ENCODE measurements around the gene DCAF7.

Gene DCAF7, protein sequence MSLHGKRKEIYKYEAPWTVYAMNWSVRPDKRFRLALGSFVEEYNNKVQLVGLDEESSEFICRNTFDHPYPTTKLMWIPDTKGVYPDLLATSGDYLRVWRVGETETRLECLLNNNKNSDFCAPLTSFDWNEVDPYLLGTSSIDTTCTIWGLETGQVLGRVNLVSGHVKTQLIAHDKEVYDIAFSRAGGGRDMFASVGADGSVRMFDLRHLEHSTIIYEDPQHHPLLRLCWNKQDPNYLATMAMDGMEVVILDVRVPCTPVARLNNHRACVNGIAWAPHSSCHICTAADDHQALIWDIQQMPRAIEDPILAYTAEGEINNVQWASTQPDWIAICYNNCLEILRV

DNA sequence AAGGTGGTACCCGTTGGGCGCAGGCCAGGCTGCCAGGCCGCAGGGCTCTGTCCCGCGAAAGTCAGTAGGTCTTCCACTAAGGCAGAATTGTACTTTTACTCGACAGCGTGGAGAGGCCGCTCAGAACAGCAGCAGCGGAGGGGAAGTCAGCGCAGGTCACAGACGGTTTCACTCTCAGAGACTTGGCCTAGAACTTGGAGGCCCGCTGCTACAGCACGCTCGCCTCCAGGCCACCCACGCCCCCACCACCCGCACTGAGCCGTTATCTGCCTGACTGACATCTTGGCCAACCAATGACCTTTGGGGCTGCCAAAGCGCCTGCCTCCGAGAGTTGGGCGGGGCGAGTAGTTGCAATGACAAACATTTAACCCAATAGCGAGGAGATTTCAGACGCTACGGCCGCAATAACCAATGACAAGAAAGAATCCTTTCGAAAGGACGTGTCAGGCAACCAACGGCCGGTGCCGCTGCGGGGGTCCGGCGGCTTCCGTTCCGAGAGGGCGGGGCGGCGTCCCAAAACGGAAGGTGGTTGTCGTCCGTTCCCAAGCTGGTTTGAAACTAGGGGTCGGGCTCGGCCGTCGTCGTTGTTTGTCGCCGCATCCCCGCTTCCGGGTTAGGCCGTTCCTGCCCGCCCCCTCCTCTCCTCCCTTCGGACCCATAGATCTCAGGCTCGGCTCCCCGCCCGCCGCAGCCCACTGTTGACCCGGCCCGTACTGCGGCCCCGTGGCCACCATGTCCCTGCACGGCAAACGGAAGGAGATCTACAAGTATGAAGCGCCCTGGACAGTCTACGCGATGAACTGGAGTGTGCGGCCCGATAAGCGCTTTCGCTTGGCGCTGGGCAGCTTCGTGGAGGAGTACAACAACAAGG, at the start of gene DCAF7:
DCAF7 (plus strand) TSS at position 532 of the 871 bp plus-strand sequence; CDS start at position 733, 201 bp downstream.
- DNase-seq (ENCODE audit: low spot score) = peak; percentile 100

DNA sequence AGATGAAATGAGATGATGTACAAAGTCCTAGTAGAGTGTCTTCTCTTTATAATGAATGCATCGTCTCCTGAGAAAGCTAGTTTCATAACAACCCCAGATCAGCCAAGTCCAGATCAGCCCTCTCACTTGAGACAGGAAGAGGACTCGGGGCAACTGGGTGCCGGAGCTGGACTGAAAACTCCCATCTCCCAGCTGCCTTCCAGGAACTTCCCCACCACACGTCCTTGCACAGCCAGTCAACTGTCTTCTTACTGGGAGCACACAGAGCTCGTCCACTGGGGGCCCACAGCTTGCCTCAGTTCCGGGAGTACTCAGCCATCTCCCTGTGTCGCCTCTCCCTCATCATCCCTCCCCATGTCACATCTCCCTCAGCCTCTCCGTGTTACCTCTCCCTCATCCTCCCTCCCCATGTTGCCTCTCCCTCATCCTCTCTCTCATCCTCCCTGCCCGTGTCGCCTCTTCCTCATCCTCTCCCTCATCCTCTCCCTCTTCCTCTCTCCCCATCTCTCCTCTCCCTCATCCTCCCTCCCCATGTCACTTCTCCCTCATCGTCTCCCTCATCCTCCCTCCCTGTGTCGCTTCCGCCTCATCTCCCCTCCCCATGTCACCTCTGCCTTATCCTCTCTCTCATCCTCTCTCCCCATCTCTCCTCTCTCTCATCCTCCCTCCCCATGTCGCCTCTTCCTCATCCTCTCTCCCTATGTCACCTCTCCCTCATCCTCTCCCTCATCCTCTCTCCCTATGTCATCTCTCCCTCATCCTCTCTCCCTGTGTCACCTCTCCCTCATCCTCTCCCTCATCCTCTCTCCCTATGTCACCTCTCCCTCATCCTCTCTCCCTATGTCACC, 49.5 kb upstream of the DCAF7 start:
- DNase-seq (ENCODE audit: low spot score) = no peak

DNA sequence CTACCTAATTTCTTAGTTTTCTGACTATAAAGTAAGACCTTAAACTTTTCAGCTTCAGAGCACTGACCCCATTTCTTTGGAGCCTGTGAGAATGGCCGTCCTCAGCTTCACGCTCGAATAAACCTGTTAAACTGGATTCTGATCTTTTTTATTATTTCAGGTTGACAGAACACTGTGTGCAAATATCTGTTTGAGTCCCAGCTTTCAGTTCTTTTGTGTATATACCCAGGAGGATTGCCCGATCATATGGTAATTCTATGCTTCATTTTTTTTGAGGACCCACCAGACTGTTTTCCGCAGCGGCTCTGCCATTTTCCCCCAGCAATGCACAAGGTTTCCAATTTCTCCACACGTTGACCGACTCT, 47.0 kb upstream of the DCAF7 start:
- no peak for DNase-seq (ENCODE audit: low spot score)

DNA sequence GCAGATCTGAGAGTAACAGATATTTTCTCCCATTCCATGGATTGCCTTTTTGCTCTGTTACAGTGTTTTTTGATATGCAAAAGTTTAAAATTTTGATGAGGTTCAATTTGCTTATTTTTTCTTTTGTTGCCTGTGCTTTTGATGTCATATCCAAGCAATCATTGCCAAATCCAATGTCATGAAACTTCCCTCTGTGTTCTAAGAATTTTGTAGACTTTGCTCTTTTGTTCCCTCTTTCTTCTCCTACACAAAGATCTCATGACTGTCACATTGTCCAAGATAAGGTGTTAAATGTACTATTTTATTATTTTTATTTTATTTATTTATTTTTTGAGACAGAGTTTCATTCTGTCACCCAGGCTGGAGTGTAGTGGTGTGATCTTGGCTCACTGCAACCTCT, 46.0 kb upstream of the DCAF7 start:
- no peak for DNase-seq (ENCODE audit: low spot score)

DNA sequence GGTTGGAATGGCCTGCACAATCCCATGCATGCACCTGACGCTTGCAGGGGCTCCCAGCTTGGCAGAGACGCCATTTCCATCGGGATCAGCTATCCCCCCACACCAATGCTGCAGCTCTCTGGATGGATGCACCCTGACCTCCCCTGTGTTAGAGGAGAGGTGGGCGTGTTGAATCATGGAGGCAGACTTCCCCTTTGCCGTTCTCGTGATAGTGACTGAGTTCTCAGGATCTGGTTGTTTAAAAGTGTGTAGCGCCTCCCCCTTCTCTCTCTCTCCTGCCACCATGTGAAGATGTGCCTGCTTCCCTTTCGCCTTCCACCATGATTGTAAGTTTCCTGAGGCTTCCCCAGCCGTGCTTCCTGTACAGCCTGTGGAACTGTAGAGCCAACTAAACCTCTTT, 44.9 kb upstream of the DCAF7 start:
- DNase-seq (ENCODE audit: low spot score) = no peak

DNA sequence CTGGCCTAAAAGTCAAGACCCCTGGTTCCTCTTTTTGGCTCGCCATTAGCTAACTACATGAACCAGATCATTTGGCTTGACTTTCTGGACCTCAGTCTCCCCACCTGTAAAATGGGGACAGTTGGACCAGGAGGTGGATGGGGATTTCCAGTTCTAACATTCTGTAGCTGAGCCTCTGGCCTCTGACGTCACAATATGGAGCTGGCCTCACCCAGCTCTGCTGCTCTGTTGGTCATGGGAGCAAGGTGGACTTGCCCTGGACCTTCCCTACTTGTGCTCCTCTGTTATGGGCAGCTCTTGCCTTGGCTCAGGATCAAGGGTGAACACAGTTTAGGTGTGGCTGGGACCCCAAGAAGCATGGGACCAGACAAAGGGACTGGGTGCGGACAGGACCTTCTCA, 43.6 kb upstream of the DCAF7 start:
- DNase-seq (ENCODE audit: low spot score) = no peak

DNA sequence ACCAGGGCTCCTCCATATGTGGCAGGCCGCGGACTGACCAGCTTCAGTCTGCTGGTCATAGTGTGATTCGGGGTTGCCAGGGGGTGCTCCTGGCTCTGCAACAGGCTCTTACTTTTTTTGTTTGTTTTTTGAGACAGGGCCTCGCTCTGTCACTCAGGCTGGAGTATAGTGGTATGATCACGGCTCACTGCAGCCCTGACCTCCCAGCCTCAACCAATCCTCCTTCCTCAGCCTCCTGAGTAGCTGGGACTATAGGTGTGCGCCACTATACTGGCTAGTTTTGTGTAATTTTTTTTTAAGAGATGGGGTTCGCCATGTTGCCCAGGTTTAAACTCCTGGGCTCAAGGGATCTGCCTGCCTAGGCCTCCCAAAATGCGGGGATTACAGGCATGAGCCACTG, 38.9 kb upstream of the DCAF7 start:
- no peak for DNase-seq (ENCODE audit: low spot score)

DNA sequence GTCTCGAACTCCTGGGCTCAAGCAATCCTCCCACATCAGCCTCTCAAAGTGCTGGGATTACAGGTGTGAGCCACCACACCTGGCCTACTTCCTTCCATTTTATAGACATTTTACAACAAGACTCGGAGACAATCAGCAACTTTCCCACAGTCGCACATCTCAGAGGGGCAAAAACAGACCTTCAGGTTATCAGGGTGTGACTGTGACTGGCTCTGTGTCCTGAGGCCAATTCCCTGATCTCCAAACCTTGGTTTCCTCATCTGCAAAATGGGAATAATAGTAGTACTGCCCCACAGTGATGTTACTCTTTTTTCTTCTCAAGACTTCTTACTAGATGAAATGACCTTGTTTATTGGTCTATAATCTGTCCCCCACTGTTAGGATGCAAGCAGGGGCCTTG, 37.9 kb upstream of the DCAF7 start:
- no peak for DNase-seq (ENCODE audit: low spot score)

DNA sequence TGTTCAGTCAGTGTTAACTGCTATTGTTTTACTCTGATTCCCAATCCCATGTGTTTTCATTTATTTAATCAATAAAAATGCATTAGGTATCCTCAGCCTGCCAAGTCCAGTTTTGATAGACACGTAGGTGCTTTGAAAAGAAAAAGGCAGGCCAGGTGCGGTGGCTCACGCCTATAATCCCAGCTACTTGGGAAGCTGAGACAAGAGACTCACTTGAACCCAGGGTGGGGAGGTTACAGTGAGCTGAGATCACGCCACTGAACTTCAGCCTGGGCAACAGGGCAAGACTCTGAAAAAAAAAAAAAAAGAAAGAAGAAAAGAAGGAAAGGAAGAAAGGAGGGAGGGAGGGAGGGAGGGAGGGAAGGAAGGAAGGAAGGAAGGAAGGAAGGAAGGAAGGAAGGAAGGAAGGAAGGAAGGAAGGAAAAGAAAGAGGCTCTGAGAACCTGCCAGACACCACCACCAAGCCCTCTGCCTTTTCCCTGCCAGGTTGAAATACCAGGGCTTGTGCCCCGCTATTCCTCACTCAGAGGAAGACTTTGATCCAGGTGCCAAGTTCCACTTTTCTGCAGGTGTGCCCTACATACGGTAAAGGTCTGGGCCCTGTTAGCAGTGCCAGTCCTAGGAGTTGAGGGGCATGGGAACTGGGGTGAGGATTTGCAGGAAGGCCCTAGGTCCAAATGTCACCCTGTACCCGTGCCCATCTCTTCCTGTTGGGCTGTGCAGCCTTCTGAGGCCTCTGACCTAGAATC, 37.2 kb upstream of the DCAF7 start:
- DNase-seq (ENCODE audit: low spot score) = no peak

DNA sequence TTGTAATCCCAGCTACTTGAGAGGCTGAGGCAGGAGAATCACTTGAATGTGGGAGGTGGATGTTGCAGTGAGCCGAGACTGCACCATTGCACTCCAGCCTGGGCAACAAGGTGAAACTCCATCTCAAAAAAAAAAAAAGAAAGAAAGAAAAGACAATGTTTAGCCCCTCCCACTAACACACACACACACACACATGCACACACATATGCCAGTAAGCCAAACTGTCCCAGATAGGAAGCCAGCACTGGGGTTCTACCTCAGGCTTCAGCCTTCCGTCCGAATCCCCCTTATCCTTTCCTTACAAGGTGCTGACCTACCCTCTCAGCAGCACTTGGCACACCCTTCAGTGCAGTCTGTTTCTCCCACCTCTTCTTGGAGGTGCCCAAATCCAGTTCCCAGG, 35.8 kb upstream of the DCAF7 start:
- DNase-seq (ENCODE audit: low spot score) = no peak

DNA sequence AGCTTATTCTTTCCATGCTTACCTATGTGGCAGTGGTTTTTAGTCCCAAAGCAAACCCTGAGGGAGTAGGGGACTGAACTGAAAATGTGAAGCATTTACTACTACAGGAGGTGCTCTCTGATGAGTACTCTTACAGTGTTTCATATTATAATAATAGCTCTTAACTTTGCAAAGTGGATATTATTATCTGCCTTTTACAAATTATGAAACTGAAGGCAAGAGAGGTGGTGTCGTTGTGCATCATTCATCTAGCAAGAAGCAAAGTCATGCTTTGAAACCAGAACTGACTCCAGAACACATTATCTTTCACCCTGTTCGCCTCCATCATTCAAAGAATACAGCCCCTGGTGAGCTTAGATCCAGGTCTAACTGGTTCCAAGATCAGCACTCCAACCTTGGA, 35.3 kb upstream of the DCAF7 start:
- no peak for DNase-seq (ENCODE audit: low spot score)

DNA sequence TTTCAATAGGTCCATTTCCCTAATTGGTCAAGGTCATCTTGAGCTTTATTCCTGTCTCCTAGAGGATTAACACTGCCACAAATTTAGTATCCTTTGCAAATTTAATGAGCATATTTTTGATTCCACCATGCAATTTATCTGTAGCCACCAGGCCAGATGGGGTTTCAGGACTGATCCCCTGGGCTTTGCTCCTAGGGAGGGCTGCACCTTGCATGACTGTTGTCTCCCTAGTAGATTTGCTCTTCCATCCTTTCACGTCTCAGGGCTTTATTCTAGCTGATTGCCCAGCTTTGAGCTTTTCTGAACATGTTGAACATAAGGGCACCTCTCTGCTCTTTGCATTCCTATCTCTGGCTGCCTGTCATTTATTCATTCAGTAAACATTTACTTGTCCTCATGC, 34.9 kb upstream of the DCAF7 start:
- DNase-seq (ENCODE audit: low spot score) = no peak

DNA sequence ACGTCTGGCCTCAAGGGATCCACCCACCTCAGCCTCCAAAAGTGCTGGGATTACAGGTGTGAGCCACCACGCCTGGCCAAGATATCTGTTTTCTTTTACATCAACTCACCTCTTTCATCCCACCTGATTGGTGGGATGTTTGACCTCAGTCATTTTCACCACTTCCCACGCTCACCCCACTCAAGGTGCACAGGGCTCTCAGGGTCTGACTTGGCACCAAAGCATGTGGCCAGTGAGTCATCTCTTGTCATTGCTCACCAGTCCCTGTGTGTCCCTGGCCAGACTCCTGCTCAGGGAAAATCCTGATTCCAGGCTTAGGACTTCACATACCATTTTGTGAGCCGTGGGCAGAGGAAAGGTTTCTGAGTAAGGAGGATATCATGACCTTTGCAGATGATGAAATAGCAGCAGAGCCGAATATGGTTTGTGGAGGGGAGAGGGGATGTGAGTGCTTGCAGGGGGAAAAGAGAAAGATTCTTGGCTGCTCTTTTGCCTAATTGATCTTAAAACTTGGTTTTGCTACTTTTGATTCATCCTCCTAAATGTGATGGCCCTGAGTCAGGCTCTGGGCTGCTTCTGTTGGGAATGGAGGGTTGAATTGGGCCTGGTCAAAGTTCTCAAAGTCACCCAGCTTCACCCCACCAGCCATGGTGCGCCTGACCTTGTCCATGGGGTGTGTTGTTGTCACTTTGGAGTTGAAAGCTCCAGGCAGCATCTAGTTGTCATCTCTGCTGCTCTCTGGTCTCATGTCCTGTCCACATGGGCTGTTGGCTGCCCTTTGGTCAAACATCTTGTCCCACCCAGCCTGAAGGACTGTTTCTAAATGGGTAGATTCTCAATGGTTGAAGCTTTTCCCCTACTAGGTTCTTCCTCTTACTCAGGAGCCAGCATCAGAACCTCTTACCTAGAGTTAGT, 33.1 kb upstream of the DCAF7 start:
- no peak for DNase-seq (ENCODE audit: low spot score)

DNA sequence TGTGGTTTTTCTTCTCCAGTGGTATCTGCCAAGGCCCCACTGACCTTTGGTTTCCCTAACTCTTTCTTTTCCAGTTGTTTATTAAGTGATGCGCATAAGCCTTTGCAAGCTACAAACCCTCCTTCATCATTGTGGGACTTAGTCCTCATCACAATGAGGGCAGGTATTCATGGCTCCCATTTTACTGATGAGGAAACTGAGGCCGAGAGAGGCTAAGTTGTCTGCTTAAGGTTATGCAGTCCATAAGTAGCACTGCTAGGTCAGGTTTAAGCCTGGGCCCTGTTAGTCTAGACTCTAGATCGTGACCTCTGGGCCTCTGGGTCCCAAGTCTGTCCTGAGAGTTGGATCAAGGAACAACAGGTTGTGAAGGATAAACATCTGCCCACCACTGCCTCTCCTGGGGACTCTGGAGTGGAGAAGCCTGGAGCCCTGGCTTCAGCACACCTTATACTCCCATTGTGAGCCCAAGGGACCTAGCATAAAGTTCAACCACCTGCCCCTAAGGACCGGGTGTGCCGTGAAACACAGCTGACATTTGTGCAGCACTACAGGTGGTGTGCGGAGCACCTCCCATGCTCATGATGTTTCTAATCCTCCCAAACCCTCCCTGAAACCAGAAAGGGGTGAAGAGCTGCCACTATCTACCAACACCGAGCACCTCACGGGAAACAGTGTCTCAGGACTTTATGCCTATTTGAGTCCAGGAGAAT, 32.3 kb upstream of the DCAF7 start:
- DNase-seq (ENCODE audit: low spot score) = no peak

DNA sequence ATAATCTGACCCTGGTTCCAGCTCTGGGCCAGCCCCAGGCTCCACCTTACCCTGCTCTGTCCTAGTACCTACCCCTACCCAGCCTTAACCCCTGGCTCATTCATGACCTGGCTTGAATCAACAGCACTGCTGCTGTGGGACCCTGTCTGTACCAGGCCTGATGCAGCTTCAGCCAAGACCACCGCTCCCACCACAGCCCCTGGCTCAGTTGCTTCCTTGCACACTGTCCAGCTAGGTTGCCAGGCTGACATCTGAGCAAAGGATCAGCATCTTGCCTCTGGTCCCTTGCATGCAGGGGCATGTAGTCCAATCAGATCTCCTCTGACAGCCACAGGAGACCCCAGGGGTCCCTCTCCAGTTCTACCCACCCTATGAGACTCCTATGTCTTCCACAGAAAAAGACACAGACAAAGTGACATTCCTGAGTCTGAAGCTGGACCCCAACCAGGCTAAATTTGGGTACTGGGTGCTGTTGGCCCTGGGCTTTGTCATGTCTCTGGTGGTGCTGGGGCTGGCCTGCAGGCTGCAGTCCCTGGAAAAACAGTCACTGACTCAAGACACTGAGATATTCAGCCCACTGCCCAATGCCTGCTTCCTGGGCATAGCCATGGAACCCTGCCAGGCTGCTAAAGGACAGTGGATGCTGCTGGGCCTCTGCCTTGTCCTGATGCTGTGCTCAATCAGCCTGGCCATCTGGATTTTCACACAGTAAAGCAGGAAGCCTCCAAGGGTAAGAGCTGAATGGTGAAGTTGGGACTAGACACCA, 31.0 kb upstream of the DCAF7 start:
- DNase-seq (ENCODE audit: low spot score) = no peak

DNA sequence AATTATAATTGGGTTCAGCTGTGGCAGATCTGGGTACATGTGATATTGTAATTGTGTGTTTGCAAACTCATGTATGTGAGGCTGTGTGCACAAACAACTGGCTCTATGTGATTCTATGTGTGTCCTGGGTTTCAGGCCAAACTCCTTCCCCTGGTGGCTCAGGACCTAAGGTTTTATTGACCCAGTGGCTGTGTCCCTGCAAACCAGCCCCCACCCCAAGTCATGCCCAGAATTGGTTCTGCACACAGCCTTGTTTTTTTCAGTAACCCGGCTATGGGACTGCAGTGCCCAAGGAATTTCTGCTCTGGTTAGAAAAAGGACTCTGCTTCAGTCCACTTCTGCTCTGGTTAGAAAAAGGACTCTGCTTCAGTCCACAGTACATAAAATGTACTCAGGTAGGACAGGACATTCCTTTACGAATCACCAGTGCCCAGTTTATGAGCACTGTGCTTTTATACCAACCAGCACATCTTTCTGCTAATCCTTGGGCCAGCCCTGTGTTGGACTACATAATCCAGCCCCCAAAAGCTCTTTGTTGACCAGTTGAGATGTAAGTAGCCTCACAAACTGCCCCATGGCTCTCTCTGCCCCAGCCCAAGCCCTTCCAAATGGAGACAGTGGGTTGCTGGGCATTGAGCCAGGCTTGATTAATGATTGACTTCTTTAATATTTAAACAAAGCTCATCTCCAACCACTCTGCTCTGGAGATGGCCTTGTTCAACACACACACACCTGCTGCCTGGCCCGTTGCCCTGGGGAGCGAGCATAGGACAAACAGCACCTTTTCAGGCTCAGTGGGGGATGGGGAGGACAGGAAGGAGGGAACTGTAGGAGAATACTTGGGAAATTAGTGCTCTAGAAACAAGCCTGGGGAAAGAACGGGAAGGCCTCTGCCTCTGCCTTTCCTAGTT, 30.1 kb upstream of the DCAF7 start:
- DNase-seq (ENCODE audit: low spot score) = no peak

DNA sequence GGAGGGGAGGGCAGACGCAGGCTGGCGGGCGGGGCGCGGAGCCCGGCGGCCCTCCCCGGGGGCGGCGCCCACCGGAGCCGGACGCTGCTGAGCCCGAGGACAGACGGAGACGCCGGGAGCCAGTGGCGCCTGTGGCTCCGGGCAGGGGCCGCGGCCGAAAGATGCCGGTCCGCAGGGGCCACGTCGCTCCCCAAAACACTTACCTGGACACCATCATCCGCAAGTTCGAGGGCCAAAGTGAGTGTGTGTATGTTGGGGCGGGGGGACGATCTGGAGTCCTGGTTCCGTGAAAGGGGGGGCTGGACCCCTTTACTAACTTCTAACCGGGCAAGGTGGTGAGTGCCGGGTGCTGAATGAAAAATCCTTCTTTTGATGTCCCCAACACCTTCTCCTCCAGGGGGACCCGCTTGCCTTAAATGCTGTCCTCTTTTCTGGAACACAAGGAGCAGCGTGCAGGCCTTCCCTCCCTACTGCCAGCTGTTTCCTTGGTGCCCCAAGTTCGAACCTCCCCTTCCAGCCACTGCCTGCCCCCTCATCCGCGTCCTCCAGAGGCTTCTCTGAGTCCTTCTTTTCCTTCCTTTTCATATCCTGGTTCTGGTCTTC, 26.9 kb upstream of the DCAF7 start, which contains the start of gene KCNH6:
KCNH6 (plus strand) TSS at position 106 of the 603 bp plus-strand sequence; CDS start at position 162, 56 bp downstream.
- DNase-seq (ENCODE audit: low spot score) = no peak

DNA sequence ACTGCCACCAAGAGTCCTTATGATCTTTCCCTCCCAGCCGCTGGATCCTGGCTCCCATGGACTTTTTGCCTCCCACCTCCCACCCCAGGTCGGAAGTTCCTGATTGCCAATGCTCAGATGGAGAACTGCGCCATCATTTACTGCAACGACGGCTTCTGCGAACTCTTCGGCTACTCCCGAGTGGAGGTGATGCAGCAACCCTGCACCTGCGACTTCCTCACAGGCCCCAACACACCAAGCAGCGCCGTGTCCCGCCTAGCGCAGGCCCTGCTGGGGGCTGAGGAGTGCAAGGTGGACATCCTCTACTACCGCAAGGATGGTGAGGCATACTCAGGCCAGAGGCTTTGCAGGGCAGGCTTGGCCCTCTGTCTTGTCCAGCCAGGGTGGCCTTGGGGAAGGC, 26.2 kb upstream of the DCAF7 start:
- no peak for DNase-seq (ENCODE audit: low spot score)

Measured in CD4-positive, alpha-beta T cell treated with Interleukin-15 for 4 hours (primary cell).